Astrocyte of the spinal cord (primary cell): Measurements from ENCODE around the gene TNFRSF19.

Source experiments
- DNase-seq: peaks from one replicate; pipeline ENCODE4 v3.0.0; 2011; ENCODE audit warnings: low read depth, low spot score
- H3K4me3 ChIP-seq: 2 replicates; pipeline ENCODE4 v1.5.1; 2011; ENCODE audit warnings: low read depth, mild to moderate bottlenecking, low read length, moderate library complexity
- CTCF ChIP-seq: IDR thresholded peaks from 2 replicates; pipeline ENCODE4 v1.5.1; 2012; ENCODE audit warnings: low read depth, mild to moderate bottlenecking, low read length, inconsistent platforms
- in situ Hi-C: cut with HindIII; loops from 2 replicates; pipeline ENCODE4 v1.10.0; 2017; ENCODE audit warnings: low sequenced_read_pairs

TNFRSF19 gene

GRCh38 chr13:23557043-23557442, 13.2 kb upstream of the TNFRSF19 start:
- in situ Hi-C loops, result no loop called here
- DNase-seq, result no peak
- H3K4me3 ChIP-seq, result no peak overlapping the region
- TF ChIP-seq CTCF, result no peak

DNA sequence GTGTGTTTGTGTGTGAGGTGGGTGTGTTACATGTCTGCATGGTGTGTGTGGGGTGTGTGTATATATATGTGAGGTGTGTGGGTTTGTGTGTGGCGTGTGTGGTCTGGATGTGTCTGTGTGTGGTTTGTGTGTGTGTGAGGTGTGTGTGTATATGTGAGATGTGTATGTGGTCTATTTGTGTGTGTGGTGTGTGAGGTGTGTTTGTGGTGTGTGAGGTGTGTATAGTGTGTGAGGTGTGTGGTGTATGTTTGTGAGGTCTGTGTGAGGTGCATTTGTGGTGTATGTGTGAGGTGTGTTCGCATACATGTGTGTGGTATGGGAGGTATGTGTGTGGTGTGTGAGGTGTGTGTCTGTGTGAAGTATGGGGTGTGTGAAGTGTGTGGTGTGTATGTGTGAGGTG, 12.5 kb upstream of the TNFRSF19 start:
- no peak overlapping the region for H3K4me3 ChIP-seq
- in situ Hi-C loops, result no loop called here
- no peak for DNase-seq
- no peak for TF ChIP-seq CTCF

- in situ Hi-C loops, result no loop called here
- TF ChIP-seq CTCF, result no peak
- peak overlapping the region; percentile 6 for H3K4me3 ChIP-seq
- DNase-seq, result peak; percentile 92
These were observed 11.3 kb upstream of the TNFRSF19 start for GRCh38 chr13:23558675-23559536.

- in situ Hi-C loops, result no loop called here
- no peak for TF ChIP-seq CTCF
- no peak for DNase-seq
- no peak overlapping the region for H3K4me3 ChIP-seq
These were observed 9.6 kb upstream of the TNFRSF19 start for GRCh38 chr13:23560571-23561089.

DNA sequence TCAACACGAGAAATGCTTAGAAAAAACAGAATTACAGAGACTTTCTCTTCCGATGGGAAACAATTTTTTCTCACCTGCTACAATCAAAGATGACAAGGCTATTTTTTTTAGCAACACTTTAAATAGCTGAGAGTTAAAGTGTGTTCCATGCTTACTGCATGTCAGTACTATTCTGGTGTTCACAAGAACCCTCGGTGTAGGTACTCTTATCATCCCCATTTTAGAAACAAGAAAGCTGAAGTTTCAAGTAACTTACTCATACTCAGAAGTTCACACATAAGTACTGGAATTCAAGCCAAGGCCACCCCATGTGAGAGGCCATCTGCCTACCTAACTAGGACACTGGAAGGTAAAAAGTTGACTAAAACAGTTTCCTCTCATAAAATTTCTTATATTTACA, 9.0 kb upstream of the TNFRSF19 start:
- TF ChIP-seq CTCF, result no peak
- in situ Hi-C loops, result no loop called here
- H3K4me3 ChIP-seq, result no peak overlapping the region
- no peak for DNase-seq

- TF ChIP-seq CTCF, result no peak
- H3K4me3 ChIP-seq, result no peak overlapping the region
- in situ Hi-C loops, result no loop called here
- no peak for DNase-seq
These were observed 6.9 kb upstream of the TNFRSF19 start for GRCh38 chr13:23563085-23563845.
